Loucy (cell line): Measurements from ENCODE around the gene STRA8.

Experiments
- H2AFZ ChIP-seq: fragments of 200-600 bp; sonication (generic); 2 replicates; pipeline ENCODE4 v1.6.0; 2016; ENCODE audit warnings: antibody characterized with exemption, mild to moderate bottlenecking, low read length, moderate library complexity
- H3F3A ChIP-seq: fragments of 200-600 bp; 2 replicates; pipeline ENCODE4 v1.6.0; 2016; ENCODE audit warnings: antibody characterized with exemption, low read depth, mild to moderate bottlenecking
- H3K27me3 ChIP-seq: fragments of 200-600 bp; sonication (generic); 2 replicates; pipeline ENCODE4 v1.6.1; 2014; ENCODE audit warnings: low read length, mild to moderate bottlenecking; ENCODE audit not compliant: insufficient read depth, poor library complexity, severe bottlenecking
- H3K36me3 ChIP-seq: fragments of 200-600 bp; sonication (generic); 2 replicates; pipeline ENCODE4 v1.6.1; 2016; ENCODE audit warnings: low read length; ENCODE audit not compliant: insufficient read depth
- H3K4me1 ChIP-seq: fragments of 200-600 bp; sonication (generic); 2 replicates; pipeline ENCODE4 v1.5.1; 2014; ENCODE audit warnings: low read length, mild to moderate bottlenecking; ENCODE audit not compliant: insufficient read depth, poor library complexity, severe bottlenecking
- H3K4me2 ChIP-seq: fragments of 200-600 bp; sonication (generic); 2 replicates; pipeline ENCODE4 v1.6.0; 2014; ENCODE audit warnings: antibody characterized with exemption, low read length, low read depth, mild to moderate bottlenecking; ENCODE audit not compliant: poor library complexity, severe bottlenecking
- H3K4me3 ChIP-seq: fragments of 200-600 bp; sonication (generic); 2 replicates; pipeline ENCODE4 v1.5.1; 2014; ENCODE audit warnings: low read length, mild to moderate bottlenecking, mixed read lengths; ENCODE audit not compliant: poor library complexity, severe bottlenecking
- H3K79me2 ChIP-seq: fragments of 200-600 bp; sonication (generic); 2 replicates; pipeline ENCODE4 v1.6.1; 2014; ENCODE audit warnings: low read length; ENCODE audit not compliant: insufficient read depth
- H3K9ac ChIP-seq: fragments of 200-600 bp; sonication (generic); 2 replicates; pipeline ENCODE4 v1.6.0; 2014; ENCODE audit warnings: mild to moderate bottlenecking, low read depth, low read length, moderate library complexity; ENCODE audit not compliant: poor library complexity, severe bottlenecking
- H3K9me2 ChIP-seq: fragments of 200-600 bp; sonication (generic); replicated peaks from 2 replicates; pipeline ENCODE4 v1.6.1; 2016; ENCODE audit warnings: low read depth, low read length, mixed read lengths
- H3K9me3 ChIP-seq: fragments of 200-600 bp; sonication (generic); 2 replicates; pipeline ENCODE4 v1.6.1; 2014; ENCODE audit warnings: mild to moderate bottlenecking, antibody characterized with exemption, low read length, low read depth; ENCODE audit not compliant: insufficient read depth
- H4K20me1 ChIP-seq: fragments of 200-600 bp; sonication (generic); 2 replicates; pipeline ENCODE4 v1.6.0; 2014; ENCODE audit warnings: antibody characterized with exemption, low read length, mild to moderate bottlenecking; ENCODE audit not compliant: insufficient read depth, poor library complexity, severe bottlenecking
- CTCF ChIP-seq: fragments of 200-600 bp; sonication (generic); conservative IDR thresholded peaks from 2 replicates; pipeline ENCODE4 v1.5.1; 2014; ENCODE audit warnings: mild to moderate bottlenecking, antibody characterized with exemption, low read length
- EZH2phosphoT487 ChIP-seq: fragments of 200-600 bp; IDR thresholded peaks from 2 replicates; pipeline ENCODE4 v1.6.1; 2018; ENCODE audit warnings: antibody characterized with exemption, mild to moderate bottlenecking, moderate library complexity, borderline replicate concordance

STRA8 gene

DNA sequence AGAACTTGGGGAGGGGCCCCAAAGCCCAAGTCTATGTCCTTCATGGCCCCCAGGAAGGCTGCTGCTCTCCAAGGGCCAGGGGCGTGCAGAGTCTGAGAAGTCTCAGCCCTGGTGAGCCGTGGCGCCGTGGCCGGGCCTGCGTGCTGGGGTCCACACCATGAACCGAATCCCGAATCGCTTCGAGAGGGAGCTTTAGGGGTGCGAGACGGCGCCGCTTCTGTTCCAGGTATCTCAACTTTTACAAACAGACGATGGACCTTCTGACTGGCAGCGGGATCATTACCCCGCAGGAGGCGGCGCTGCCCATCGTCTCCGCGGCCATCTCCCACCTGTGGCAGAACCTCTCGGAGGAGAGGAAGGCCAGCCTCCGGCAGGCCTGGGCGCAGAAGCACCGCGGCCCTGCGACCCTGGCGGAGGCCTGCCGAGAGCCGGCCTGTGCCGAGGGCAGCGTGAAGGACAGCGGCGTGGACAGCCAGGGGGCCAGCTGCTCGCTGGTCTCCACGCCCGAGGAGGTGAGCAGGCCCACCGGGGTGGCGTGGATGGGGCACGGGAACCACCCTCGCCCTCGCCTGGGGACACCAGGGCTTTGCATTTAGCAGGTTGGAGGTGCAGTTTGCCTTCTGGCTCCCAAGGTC lies 12.7 kb downstream of the STRA8 start:
- H3K4me3 ChIP-seq: no peak overlapping the region
- H4K20me1 ChIP-seq: no peaks in the 10 kb centered on the region
- H3K27me3 ChIP-seq: no peaks in the 10 kb centered on the region
- H3F3A ChIP-seq: no peaks in the 10 kb centered on the region
- no peak overlapping the region for H3K9ac ChIP-seq
- no peak overlapping the region for H2AFZ ChIP-seq
- no peaks in the 10 kb centered on the region for H3K4me1 ChIP-seq
- no peaks in the 10 kb centered on the region for H3K9me2 ChIP-seq
- no peak overlapping the region for H3K4me2 ChIP-seq
- no peaks in the 10 kb centered on the region for H3K36me3 ChIP-seq
- no peak for TF ChIP-seq CTCF
- TF ChIP-seq EZH2phosphoT487: no peak
- no peaks in the 10 kb centered on the region for H3K79me2 ChIP-seq
- H3K9me3 ChIP-seq: no peaks in the 10 kb centered on the region

GRCh38 chr7:135247746-135248471 lies 14.3 kb downstream of the STRA8 start:
- no peak overlapping the region for H2AFZ ChIP-seq
- H4K20me1 ChIP-seq: no peaks in the 10 kb centered on the region
- no peaks in the 10 kb centered on the region for H3F3A ChIP-seq
- no peaks in the 10 kb centered on the region for H3K9me2 ChIP-seq
- H3K9me3 ChIP-seq: no peaks in the 10 kb centered on the region
- H3K4me2 ChIP-seq: no peak overlapping the region
- H3K4me3 ChIP-seq: no peak overlapping the region
- no peaks in the 10 kb centered on the region for H3K79me2 ChIP-seq
- no peak overlapping the region for H3K9ac ChIP-seq
- H3K36me3 ChIP-seq: no peaks in the 10 kb centered on the region
- no peaks in the 10 kb centered on the region for H3K27me3 ChIP-seq
- no peak for TF ChIP-seq CTCF
- no peak for TF ChIP-seq EZH2phosphoT487
- H3K4me1 ChIP-seq: no peaks in the 10 kb centered on the region

DNA sequence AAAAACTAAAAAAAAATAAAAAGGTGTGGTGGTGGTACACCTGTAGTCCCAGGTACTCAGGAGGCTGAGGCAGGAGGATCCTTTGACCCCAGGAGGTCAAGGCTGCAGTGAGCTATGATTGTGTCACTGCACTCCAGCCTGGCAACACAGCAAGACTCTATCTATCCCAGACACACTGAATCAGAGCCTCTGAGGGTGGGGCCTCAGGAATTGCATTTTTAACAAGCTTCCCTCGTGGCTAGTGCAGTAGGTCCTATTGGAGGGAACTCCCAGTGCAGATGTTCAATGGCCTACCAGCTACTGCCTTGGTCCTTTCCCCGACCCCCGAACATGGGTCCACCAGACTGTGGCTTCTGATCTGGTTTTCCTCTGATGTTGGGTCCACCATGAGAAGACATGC lies 14.9 kb downstream of the STRA8 start:
- H3K4me1 ChIP-seq: no peaks in the 10 kb centered on the region
- H4K20me1 ChIP-seq: no peaks in the 10 kb centered on the region
- no peak overlapping the region for H2AFZ ChIP-seq
- H3K79me2 ChIP-seq: no peaks in the 10 kb centered on the region
- no peak for TF ChIP-seq CTCF
- no peak for TF ChIP-seq EZH2phosphoT487
- H3F3A ChIP-seq: no peaks in the 10 kb centered on the region
- H3K36me3 ChIP-seq: no peaks in the 10 kb centered on the region
- no peaks in the 10 kb centered on the region for H3K9me3 ChIP-seq
- no peaks in the 10 kb centered on the region for H3K27me3 ChIP-seq
- no peak overlapping the region for H3K4me2 ChIP-seq
- H3K9ac ChIP-seq: no peak overlapping the region
- no peaks in the 10 kb centered on the region for H3K9me2 ChIP-seq
- H3K4me3 ChIP-seq: no peak overlapping the region
